RWPE2 (cell line): ENCODE data around the gene TCERG1L.

Experiments
- ATAC-seq: fragments of 200-7000 bp; cut with Tn5 transposase; 3 replicates; pipeline ENCODE4 v1.9.1; 2021; ENCODE audit warnings: low read depth
- DNase-seq: peaks from one replicate; pipeline ENCODE4 v3.0.0-alpha.2; 2020; ENCODE audit warnings: low spot score
- H3K27ac ChIP-seq: fragments of 450-650 bp; 2 replicates; pipeline ENCODE4 v1.5.1; 2017; ENCODE audit warnings: mild to moderate bottlenecking; ENCODE audit not compliant: poor library complexity, severe bottlenecking
- H3K27me3 ChIP-seq: fragments of 250-450 bp; sonication (Bioruptor Pico); 2 replicates; pipeline ENCODE4 v1.5.1; 2021; ENCODE audit warnings: mild to moderate bottlenecking, moderate library complexity; ENCODE audit not compliant: insufficient read depth, poor library complexity, severe bottlenecking
- H3K36me3 ChIP-seq: fragments of 250-450 bp; sonication (Bioruptor Pico); 2 replicates; pipeline ENCODE4 v1.5.1; 2020; ENCODE audit warnings: low read depth, mild to moderate bottlenecking, moderate library complexity
- H3K4me1 ChIP-seq: fragments of 250-450 bp; sonication (Bioruptor Pico); 2 replicates; pipeline ENCODE4 v1.5.1; 2021; ENCODE audit warnings: mild to moderate bottlenecking, moderate library complexity; ENCODE audit not compliant: insufficient read depth, poor library complexity, severe bottlenecking
- H3K4me3 ChIP-seq: fragments of 250-450 bp; sonication (Bioruptor Pico); 2 replicates; pipeline ENCODE4 v1.5.1; 2021; ENCODE audit warnings: mild to moderate bottlenecking, moderate library complexity; ENCODE audit not compliant: severe bottlenecking
- H3K9me3 ChIP-seq: fragments of 250-450 bp; sonication (Bioruptor Pico); 2 replicates; pipeline ENCODE4 v1.5.1; 2021; ENCODE audit warnings: mild to moderate bottlenecking, moderate library complexity; ENCODE audit not compliant: severe bottlenecking
- CTCF ChIP-seq: fragments of 450-650 bp; IDR thresholded peaks from one replicate; pipeline ENCODE4 v1.5.1; 2017; ENCODE audit warnings: mild to moderate bottlenecking, moderate library complexity; ENCODE audit not compliant: poor library complexity, severe bottlenecking

TCERG1L gene

GRCh38 chr10:131088619-131089018 lies 222.9 kb downstream of the TCERG1L start:
- H3K4me3 ChIP-seq, result no peak overlapping the region
- H3K27ac ChIP-seq, result no peak overlapping the region
- DNase-seq, result no peak
- H3K27me3 ChIP-seq, result no peaks in the 10 kb centered on the region
- H3K4me1 ChIP-seq, result no peaks in the 10 kb centered on the region
- no peak for ATAC-seq
- no peak for TF ChIP-seq CTCF
- H3K36me3 ChIP-seq, result no peaks in the 10 kb centered on the region
- no peaks in the 10 kb centered on the region for H3K9me3 ChIP-seq

DNA sequence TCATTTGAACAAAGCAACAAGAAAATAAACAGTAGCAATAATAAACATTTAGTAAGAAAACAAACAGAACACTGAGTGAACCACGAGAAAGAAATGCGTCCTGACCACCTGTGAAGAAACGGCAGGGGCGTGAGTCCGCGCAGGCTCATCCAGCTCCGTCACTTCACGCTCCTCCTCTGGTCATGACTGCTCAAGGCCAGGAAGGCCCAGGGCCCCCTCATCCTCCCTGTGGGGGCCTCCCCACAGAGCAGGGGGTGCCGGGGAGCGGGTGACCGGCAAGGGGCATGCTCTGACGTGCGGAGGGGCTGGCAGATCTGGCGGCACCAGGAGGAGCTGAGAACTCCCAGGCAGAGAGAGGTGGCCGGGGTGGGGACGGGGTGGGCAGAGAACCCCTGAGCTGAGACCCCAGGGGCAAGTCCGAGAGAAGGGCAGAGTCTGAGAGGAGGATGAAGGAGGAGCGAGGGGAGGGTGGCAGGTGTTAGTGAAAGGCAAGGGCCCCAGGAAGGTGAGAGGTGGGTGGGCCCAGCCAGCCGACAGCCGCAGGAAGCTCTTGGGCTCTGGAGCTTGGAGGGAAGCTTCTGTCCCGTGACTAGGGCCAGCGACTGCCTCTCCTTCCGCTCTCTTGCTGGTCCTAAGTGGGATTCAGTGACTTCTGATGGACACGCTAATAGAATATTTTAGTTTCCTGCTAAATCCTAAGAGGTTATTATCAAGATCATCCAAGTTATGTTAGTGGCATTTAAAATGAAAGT lies 223.9 kb downstream of the TCERG1L start:
- Histone ChIP-seq H3K9me3 (no peaks in the 10 kb centered on the region), H3K27ac (no peak overlapping the region), H3K4me3 (no peak overlapping the region), H3K4me1 (no peaks in the 10 kb centered on the region), H3K36me3 (no peaks in the 10 kb centered on the region), H3K27me3 (no peaks in the 10 kb centered on the region)
- ATAC-seq, result no peak
- DNase-seq, result no peak
- TF ChIP-seq CTCF, result no peak

- H3K27me3 ChIP-seq, result no peaks in the 10 kb centered on the region
- no peaks in the 10 kb centered on the region for H3K9me3 ChIP-seq
- H3K27ac ChIP-seq, result no peak overlapping the region
- no peak for TF ChIP-seq CTCF
- no peak for DNase-seq
- H3K4me1 ChIP-seq, result no peaks in the 10 kb centered on the region
- H3K4me3 ChIP-seq, result no peak overlapping the region
- H3K36me3 ChIP-seq, result no peaks in the 10 kb centered on the region
- ATAC-seq, result no peak
Observed at GRCh38 chr10:131086511-131086910, 225.0 kb downstream of the TCERG1L start.

- H3K27me3 ChIP-seq, result no peaks in the 10 kb centered on the region
- no peak overlapping the region for H3K27ac ChIP-seq
- DNase-seq (no peak), ATAC-seq (no peak)
- H3K36me3 ChIP-seq, result no peaks in the 10 kb centered on the region
- H3K4me1 ChIP-seq, result no peaks in the 10 kb centered on the region
- no peak overlapping the region for H3K4me3 ChIP-seq
- no peaks in the 10 kb centered on the region for H3K9me3 ChIP-seq
- TF ChIP-seq CTCF, result no peak
Observed at GRCh38 chr10:131086094-131086493, 225.4 kb downstream of the TCERG1L start.

GRCh38 chr10:131085091-131085860 lies 226.2 kb downstream of the TCERG1L start:
- no peak overlapping the region for H3K4me3 ChIP-seq
- H3K4me1 ChIP-seq, result no peaks in the 10 kb centered on the region
- no peak for TF ChIP-seq CTCF
- no peaks in the 10 kb centered on the region for H3K9me3 ChIP-seq
- H3K27ac ChIP-seq, result no peak overlapping the region
- no peak for ATAC-seq
- H3K36me3 ChIP-seq, result no peaks in the 10 kb centered on the region
- H3K27me3 ChIP-seq, result no peaks in the 10 kb centered on the region
- DNase-seq, result no peak
